DLD1 (cell line): ENCODE results near the gene CEP95.

Source experiments
- in situ Hi-C: cut with HindIII; loops from 2 replicates; pipeline ENCODE4 v1.10.0; 2017; ENCODE audit warnings: low sequenced_read_pairs

The CEP95 gene

GRCh38 chr17:64494121-64494520 lies 12.7 kb upstream of the CEP95 start:
- in situ Hi-C loops, result loop anchor here (10.0 kb wide), 1 partner anchor 189 kb away; no protein-coding TSS in a partner anchor

GRCh38 chr17:64495300-64495699 lies 11.5 kb upstream of the CEP95 start:
- in situ Hi-C loops, result loop anchor here (10.0 kb wide), 1 partner anchor 190 kb away; no protein-coding TSS in a partner anchor

GRCh38 chr17:64496348-64496785 lies 10.4 kb upstream of the CEP95 start:
- in situ Hi-C loops, result loop anchor here (10.0 kb wide), 1 partner anchor 192 kb away; no protein-coding TSS in a partner anchor

- in situ Hi-C loops, result loop anchor here (10.0 kb wide), 1 partner anchor 192 kb away; no protein-coding TSS in a partner anchor
These were observed 9.8 kb upstream of the CEP95 start, which contains the start of gene POLG2 for GRCh38 chr17:64496786-64497564. POLG2 (minus strand) TSS chr17:64497054; CDS start chr17:64496968, 86 bp downstream.

- in situ Hi-C loops, result loop anchor here (10.0 kb wide), 1 partner anchor 193 kb away; no protein-coding TSS in a partner anchor
These were observed 9.2 kb upstream of the CEP95 start for GRCh38 chr17:64497565-64498035.

- in situ Hi-C loops, result loop anchor here (10.0 kb wide), 1 partner anchor 194 kb away; no protein-coding TSS in a partner anchor
These were observed 8.2 kb upstream of the CEP95 start for GRCh38 chr17:64498308-64499203.

GRCh38 chr17:64499805-64500486 lies 6.8 kb upstream of the CEP95 start:
- in situ Hi-C loops, result loop anchor here (10.0 kb wide), 1 partner anchor 195 kb away; no protein-coding TSS in a partner anchor

- in situ Hi-C loops, result no loop called here
These were observed 6.3 kb upstream of the CEP95 start for GRCh38 chr17:64500487-64500859.

GRCh38 chr17:64500862-64501765 lies 5.7 kb upstream of the CEP95 start:
- in situ Hi-C loops, result no loop called here

GRCh38 chr17:64502021-64502420 lies 4.8 kb upstream of the CEP95 start:
- in situ Hi-C loops, result no loop called here

GRCh38 chr17:64502809-64503208 lies 4.0 kb upstream of the CEP95 start:
- in situ Hi-C loops, result no loop called here

GRCh38 chr17:64503341-64503740 lies 3.4 kb upstream of the CEP95 start:
- in situ Hi-C loops, result no loop called here

GRCh38 chr17:64503821-64504768 lies 2.7 kb upstream of the CEP95 start:
- in situ Hi-C loops, result no loop called here

GRCh38 chr17:64504769-64505339 lies 1.9 kb upstream of the CEP95 start:
- in situ Hi-C loops, result no loop called here

- in situ Hi-C loops, result no loop called here
These were observed 1.2 kb upstream of the CEP95 start for GRCh38 chr17:64505340-64506200.

GRCh38 chr17:64506201-64506575 lies 589 bp upstream of the CEP95 start, which contains the start of gene DDX5:
DDX5 (minus strand) TSS chr17:64506289; CDS start chr17:64506119, 170 bp downstream.
- in situ Hi-C loops, result no loop called here

GRCh38 chr17:64507413-64507782 lies 621 bp downstream of the CEP95 start:
- in situ Hi-C loops, result no loop called here
